GM21381 (cell line): ENCODE results near the gene THEMIS2.
A peak's percentile ranks its signal among the peaks of the same experiment; 100 is the strongest.
"Not testable (repeated sequence)": the region's sequence is repeated elsewhere in the genome, so short reads cannot be mapped to it uniquely, and the experiment has no call there.

ENCODE experiments used
- ATAC-seq: cut with Tn5 transposase; IDR thresholded peaks from one replicate; pipeline ENCODE4 v1.9.1; 2021; ENCODE audit warnings: mild to moderate bottlenecking, moderate library complexity; ENCODE audit not compliant: unreplicated experiment

Gene THEMIS2

GRCh38 chr1:27872059-27872801, at the start of gene THEMIS2:
THEMIS2 (plus strand) TSS chr1:27872544; CDS start chr1:27872572, 28 bp downstream.
- ATAC-seq = no peak

GRCh38 chr1:27823784-27824183, 48.6 kb upstream of the THEMIS2 start:
- no peak for ATAC-seq

- no peak for ATAC-seq
These were observed 47.9 kb upstream of the THEMIS2 start for GRCh38 chr1:27824411-27824810.

- not testable (repeated sequence) for ATAC-seq
These were observed 42.9 kb upstream of the THEMIS2 start for GRCh38 chr1:27829339-27829960.

- ATAC-seq = peak; percentile 94
These were observed 41.5 kb upstream of the THEMIS2 start, which contains the start of gene PPP1R8 for GRCh38 chr1:27830621-27831440. PPP1R8 (plus strand) TSS chr1:27830782; CDS start chr1:27830836, 54 bp downstream.

- ATAC-seq = no peak
These were observed 40.6 kb upstream of the THEMIS2 start for GRCh38 chr1:27831568-27832410.

- ATAC-seq = no peak
These were observed 39.6 kb upstream of the THEMIS2 start for GRCh38 chr1:27832762-27833161.

GRCh38 chr1:27833470-27833869, 38.9 kb upstream of the THEMIS2 start:
- no peak for ATAC-seq

- no peak for ATAC-seq
These were observed 37.3 kb upstream of the THEMIS2 start for GRCh38 chr1:27835046-27835445.

GRCh38 chr1:27835501-27835900, 36.8 kb upstream of the THEMIS2 start:
- no peak for ATAC-seq

- no peak for ATAC-seq
These were observed 22.4 kb upstream of the THEMIS2 start for GRCh38 chr1:27849951-27850350.

- no peak for ATAC-seq
These were observed 17.3 kb upstream of the THEMIS2 start for GRCh38 chr1:27855085-27855484.

GRCh38 chr1:27856561-27857343, 15.6 kb upstream of the THEMIS2 start:
- ATAC-seq = no peak

GRCh38 chr1:27857552-27857951, 14.8 kb upstream of the THEMIS2 start:
- ATAC-seq = not testable (repeated sequence)

GRCh38 chr1:27858072-27858948, 14.0 kb upstream of the THEMIS2 start:
- no peak for ATAC-seq

- ATAC-seq = no peak
These were observed 13.3 kb upstream of the THEMIS2 start for GRCh38 chr1:27858949-27859576.

GRCh38 chr1:27861436-27861835, 10.9 kb upstream of the THEMIS2 start:
- no peak for ATAC-seq

GRCh38 chr1:27862004-27862403, 10.3 kb upstream of the THEMIS2 start:
- no peak for ATAC-seq
